SJCRH30 (cell line): ENCODE measurements around the gene GPATCH8. TPM values are rescaled to one million over a fixed set of nuclear protein-coding genes. Genes with fewer than 3 reads are reported as not detected.
A peak's percentile ranks its signal among the peaks of the same experiment; 100 is the strongest.

Source experiments
- DNase-seq, 2 experiments: peaks; one replicate each; pipeline ENCODE4 v3.0.0-alpha.2; 2015 to 2020
- H3K27ac ChIP-seq: fragments of 250-450 bp; sonication (Bioruptor Pico); 2 replicates; pipeline ENCODE4 v1.5.1; 2020; ENCODE audit warnings: mild to moderate bottlenecking, moderate library complexity
- H3K27me3 ChIP-seq: fragments of 250-450 bp; sonication (Bioruptor Pico); 2 replicates; pipeline ENCODE4 v1.5.1; 2020; ENCODE audit warnings: mild to moderate bottlenecking, moderate library complexity
- H3K36me3 ChIP-seq: fragments of 250-450 bp; sonication (Bioruptor Pico); 2 replicates; pipeline ENCODE4 v1.5.1; 2020; ENCODE audit warnings: mild to moderate bottlenecking, moderate library complexity
- H3K4me1 ChIP-seq: fragments of 250-450 bp; sonication (Bioruptor Pico); 2 replicates; pipeline ENCODE4 v1.5.1; 2020; ENCODE audit warnings: mild to moderate bottlenecking, moderate library complexity
- H3K4me3 ChIP-seq: fragments of 250-450 bp; sonication (Bioruptor Pico); 2 replicates; pipeline ENCODE4 v1.5.1; 2020; ENCODE audit warnings: mild to moderate bottlenecking, moderate library complexity
- H3K9me3 ChIP-seq: fragments of 250-450 bp; sonication (Bioruptor Pico); replicated peaks from 2 replicates; pipeline ENCODE4 v1.5.1; 2020; ENCODE audit warnings: mild to moderate bottlenecking, moderate library complexity
- total RNA-seq: library from RNA; depleted of rRNA; stranded (reverse); fragments of >200 nt; shearing (Covaris generic); gene quantifications from 2 replicates; pipeline ENCODE4 v1.2.3, GENCODE V29; 2014

Gene GPATCH8
- total RNA-seq, 1 experiment from 2014 or later: 24.3 TPM

GRCh38 chr17:44385287-44386181 lies 117.7 kb downstream of the GPATCH8 start:
- no peak overlapping the region; the same call in 1 of the 2 replicates for H3K27ac ChIP-seq
- no peaks in the 10 kb centered on the region for H3K9me3 ChIP-seq
- H3K27me3 ChIP-seq: no peaks in the 10 kb centered on the region
- H3K4me3 ChIP-seq: peak overlapping the region; percentile 54
- H3K36me3 ChIP-seq: no peaks in the 10 kb centered on the region
- H3K4me1 ChIP-seq: no peaks in the 10 kb centered on the region
- peak; percentile 80 to 83 for DNase-seq

- Histone ChIP-seq H3K27me3 (no peaks in the 10 kb centered on the region), H3K4me3 (peak overlapping the region; percentile 54), H3K9me3 (no peaks in the 10 kb centered on the region), H3K4me1 (no peaks in the 10 kb centered on the region), H3K27ac (no peak overlapping the region; the same call in 1 of the 2 replicates), H3K36me3 (no peaks in the 10 kb centered on the region)
- DNase-seq: no peak
Measured at GRCh38 chr17:44384823-44385286, 118.4 kb downstream of the GPATCH8 start.

- DNase-seq: no peak
Measured at GRCh38 chr17:44384281-44384822, 118.9 kb downstream of the GPATCH8 start.

GRCh38 chr17:44383861-44384260 lies 119.3 kb downstream of the GPATCH8 start:
- no peak overlapping the region for H3K4me3 ChIP-seq
- no peaks in the 10 kb centered on the region for H3K9me3 ChIP-seq
- no peak for DNase-seq
- no peaks in the 10 kb centered on the region for H3K4me1 ChIP-seq
- H3K27ac ChIP-seq: no peak overlapping the region
- H3K27me3 ChIP-seq: no peaks in the 10 kb centered on the region
- H3K36me3 ChIP-seq: no peaks in the 10 kb centered on the region

More at GRCh38 chr17:44384281-44384822, 118.9 kb downstream of the GPATCH8 start:
- Histone ChIP-seq H3K4me1 (no peaks in the 10 kb centered on the region), H3K9me3 (no peaks in the 10 kb centered on the region), H3K4me3 (no peak overlapping the region), H3K36me3 (no peaks in the 10 kb centered on the region), H3K27ac (no peak overlapping the region), H3K27me3 (no peaks in the 10 kb centered on the region)

DNA sequence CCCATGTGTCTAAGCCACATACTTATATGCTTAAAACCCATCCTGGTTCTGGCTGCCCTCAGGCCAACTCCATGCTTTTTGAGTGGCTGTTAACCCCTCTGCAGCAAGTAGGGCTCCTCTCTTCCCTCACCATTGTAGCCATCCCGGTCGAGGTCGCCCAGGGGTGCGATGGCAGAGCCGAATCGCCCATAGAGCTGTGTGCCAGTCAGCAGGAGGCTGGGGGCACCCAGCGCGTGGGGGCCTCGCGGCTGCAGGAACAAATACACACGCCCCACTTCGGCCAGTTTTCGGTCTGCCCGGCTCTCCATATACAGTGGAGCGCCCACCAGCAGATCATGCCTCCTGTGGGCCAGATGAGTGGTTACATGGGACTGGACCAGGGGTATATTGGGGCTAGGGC lies 119.8 kb downstream of the GPATCH8 start:
- Histone ChIP-seq H3K4me1 (no peaks in the 10 kb centered on the region), H3K9me3 (no peaks in the 10 kb centered on the region), H3K4me3 (no peak overlapping the region), H3K27me3 (no peaks in the 10 kb centered on the region), H3K27ac (no peak overlapping the region), H3K36me3 (no peaks in the 10 kb centered on the region)
- no peak for DNase-seq

- H3K4me3 ChIP-seq: no peak overlapping the region
- no peak overlapping the region for H3K27ac ChIP-seq
- DNase-seq: no peak
- no peaks in the 10 kb centered on the region for H3K27me3 ChIP-seq
- no peaks in the 10 kb centered on the region for H3K9me3 ChIP-seq
- no peaks in the 10 kb centered on the region for H3K4me1 ChIP-seq
- H3K36me3 ChIP-seq: no peaks in the 10 kb centered on the region
Measured at GRCh38 chr17:44382917-44383316, 120.3 kb downstream of the GPATCH8 start.

DNA sequence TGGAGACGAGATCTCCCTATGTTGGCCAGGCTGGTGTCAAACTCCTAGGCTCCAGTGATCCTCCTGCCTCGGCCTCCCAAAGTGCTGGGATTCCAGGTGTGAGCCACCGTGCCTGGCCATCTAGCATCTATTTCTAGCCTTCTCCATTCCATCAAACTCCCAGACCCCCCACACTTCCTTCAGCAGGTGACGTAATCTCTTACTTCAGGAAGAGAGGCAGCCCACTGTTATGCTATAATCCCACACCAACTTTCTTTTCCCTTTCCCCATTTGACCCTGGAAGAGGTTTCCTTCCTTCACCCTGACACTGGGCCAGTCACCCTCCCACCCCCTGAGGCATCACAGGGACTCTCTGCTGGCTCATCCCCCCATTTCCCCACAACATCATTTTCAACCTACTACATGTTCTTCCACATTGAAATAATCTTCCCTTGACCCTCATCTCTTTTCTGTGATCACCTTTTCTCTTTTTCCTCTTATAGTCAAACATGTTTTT lies 121.3 kb downstream of the GPATCH8 start:
- no peak overlapping the region for H3K27ac ChIP-seq
- no peaks in the 10 kb centered on the region for H3K36me3 ChIP-seq
- H3K27me3 ChIP-seq: no peaks in the 10 kb centered on the region
- H3K4me3 ChIP-seq: no peak overlapping the region
- no peaks in the 10 kb centered on the region for H3K4me1 ChIP-seq
- DNase-seq: no peak
- H3K9me3 ChIP-seq: no peaks in the 10 kb centered on the region

- H3K4me1 ChIP-seq: no peaks in the 10 kb centered on the region
- H3K27me3 ChIP-seq: no peaks in the 10 kb centered on the region
- H3K36me3 ChIP-seq: no peaks in the 10 kb centered on the region
Measured at GRCh38 chr17:44380767-44381166, 122.4 kb downstream of the GPATCH8 start.

GRCh38 chr17:44379887-44380286 lies 123.3 kb downstream of the GPATCH8 start:
- no peak overlapping the region for H3K4me3 ChIP-seq
- H3K9me3 ChIP-seq: no peaks in the 10 kb centered on the region
- no peak overlapping the region for H3K27ac ChIP-seq
- no peaks in the 10 kb centered on the region for H3K27me3 ChIP-seq
- H3K4me1 ChIP-seq: no peaks in the 10 kb centered on the region
- H3K36me3 ChIP-seq: no peaks in the 10 kb centered on the region
- no peak for DNase-seq

More at GRCh38 chr17:44380767-44381166, 122.4 kb downstream of the GPATCH8 start:
- no peak for DNase-seq
- H3K27ac ChIP-seq: no peak overlapping the region
- no peaks in the 10 kb centered on the region for H3K9me3 ChIP-seq
- no peak overlapping the region for H3K4me3 ChIP-seq

- Histone ChIP-seq H3K27ac (no peak overlapping the region), H3K36me3 (no peaks in the 10 kb centered on the region), H3K27me3 (no peaks in the 10 kb centered on the region), H3K4me1 (peaks cover 2% of the 10 kb centered on the region; the same call in 1 of the 2 replicates), H3K9me3 (no peaks in the 10 kb centered on the region), H3K4me3 (no peak overlapping the region)
- DNase-seq: no peak
Measured at GRCh38 chr17:44378171-44378705, 125.0 kb downstream of the GPATCH8 start.

DNA sequence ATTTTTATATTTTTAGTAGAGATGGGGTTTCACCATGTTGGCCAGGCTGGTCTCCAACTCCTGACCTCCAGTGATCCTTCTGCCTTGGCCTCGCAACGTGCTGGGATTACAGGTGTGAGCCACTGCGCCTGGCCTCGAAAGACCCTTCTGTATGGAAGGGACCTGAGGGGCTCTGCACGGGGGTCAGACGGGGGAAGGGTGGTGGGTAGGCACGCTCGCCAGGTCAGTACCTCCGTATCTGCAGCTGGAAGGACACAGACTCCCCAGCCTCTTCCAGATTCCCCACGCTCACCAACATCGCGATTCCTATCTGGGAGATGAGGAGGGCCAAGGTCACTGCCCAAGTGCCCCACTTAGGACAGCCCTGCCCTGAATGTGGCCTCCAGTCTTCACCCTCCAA lies 126.4 kb downstream of the GPATCH8 start:
- no peak for DNase-seq
- Histone ChIP-seq H3K36me3 (no peaks in the 10 kb centered on the region), H3K27ac (no peak overlapping the region), H3K9me3 (no peaks in the 10 kb centered on the region), H3K27me3 (no peaks in the 10 kb centered on the region), H3K4me3 (no peak overlapping the region), H3K4me1 (peaks cover 2% of the 10 kb centered on the region; the same call in 1 of the 2 replicates)

DNA sequence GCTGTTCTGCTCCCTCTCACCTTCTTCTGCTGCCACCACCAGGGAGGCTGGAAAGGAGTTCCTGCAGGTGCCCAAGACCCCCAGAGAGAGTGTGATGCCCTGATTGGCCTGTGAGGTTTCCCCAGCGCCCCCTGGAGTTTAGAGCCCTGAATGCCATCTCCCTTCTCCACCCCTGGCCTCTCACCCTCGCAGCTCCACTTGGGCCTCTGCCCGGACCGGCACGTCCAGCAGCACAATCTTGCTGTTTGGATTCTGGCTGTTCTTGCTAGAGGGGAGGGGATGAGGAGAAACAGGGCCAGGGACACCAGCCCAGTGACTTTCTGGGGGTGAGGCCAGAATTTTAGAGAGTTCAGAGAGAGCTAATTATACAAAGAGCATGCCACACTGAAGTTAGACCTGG lies 127.1 kb downstream of the GPATCH8 start:
- peaks cover 2% of the 10 kb centered on the region; the same call in 1 of the 2 replicates for H3K4me1 ChIP-seq
- DNase-seq: peak in 1 of 2 experiments; percentile 54

DNA sequence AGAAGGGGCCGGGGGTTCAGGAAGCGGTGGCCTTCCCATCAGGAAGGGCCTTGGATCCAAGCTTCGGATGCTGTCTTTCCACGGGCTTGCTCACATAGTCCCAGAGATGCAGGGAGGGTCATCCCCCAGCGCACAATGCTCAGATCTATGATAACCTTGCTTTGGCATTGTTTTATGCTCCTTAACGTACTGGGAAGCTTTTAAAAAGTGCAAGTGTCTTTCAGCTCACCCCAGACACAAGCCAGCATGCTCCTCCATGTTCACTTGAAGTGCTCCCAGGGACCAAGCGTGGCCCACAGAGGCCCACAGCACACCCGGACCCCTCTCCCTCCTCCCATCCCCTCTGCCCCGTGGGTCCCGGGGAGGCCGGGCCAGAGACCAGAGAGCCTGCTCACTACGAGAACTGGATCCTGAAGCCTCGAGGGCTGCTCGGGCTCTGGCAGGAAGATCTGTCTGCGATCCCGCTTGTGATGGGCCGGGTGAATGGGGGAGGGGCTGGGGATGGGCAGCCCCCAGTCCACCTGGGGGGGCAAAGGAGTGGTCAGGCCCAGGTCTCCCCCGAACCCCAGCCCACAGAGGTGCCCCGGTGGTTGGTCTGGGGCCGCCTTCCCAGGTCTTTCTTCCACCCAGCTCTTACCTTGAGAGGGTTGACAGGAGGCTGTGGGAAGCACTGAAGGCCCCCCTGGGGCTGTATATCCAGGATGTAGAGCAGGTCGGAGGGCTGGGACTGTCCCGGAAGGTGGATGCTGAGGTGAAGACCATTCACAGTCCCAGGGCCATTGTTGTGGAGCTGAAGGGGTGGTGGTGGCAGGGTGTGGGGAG lies 127.8 kb downstream of the GPATCH8 start:
- Histone ChIP-seq H3K27ac (no peak overlapping the region), H3K27me3 (no peaks in the 10 kb centered on the region)
- no peak for DNase-seq

More for the DNA sequence above, 127.1 kb downstream of the GPATCH8 start:
- Histone ChIP-seq H3K27me3 (no peaks in the 10 kb centered on the region), H3K27ac (no peak overlapping the region), H3K36me3 (no peaks in the 10 kb centered on the region), H3K4me3 (no peak overlapping the region), H3K9me3 (no peaks in the 10 kb centered on the region)

More for the DNA sequence above, 127.8 kb downstream of the GPATCH8 start:
- no peaks in the 10 kb centered on the region for H3K9me3 ChIP-seq
- no peak overlapping the region for H3K4me3 ChIP-seq
- H3K4me1 ChIP-seq: peaks cover 2% of the 10 kb centered on the region; the same call in 1 of the 2 replicates
- no peaks in the 10 kb centered on the region for H3K36me3 ChIP-seq
